ENCODE measurements around the gene GVQW3.

DNA sequence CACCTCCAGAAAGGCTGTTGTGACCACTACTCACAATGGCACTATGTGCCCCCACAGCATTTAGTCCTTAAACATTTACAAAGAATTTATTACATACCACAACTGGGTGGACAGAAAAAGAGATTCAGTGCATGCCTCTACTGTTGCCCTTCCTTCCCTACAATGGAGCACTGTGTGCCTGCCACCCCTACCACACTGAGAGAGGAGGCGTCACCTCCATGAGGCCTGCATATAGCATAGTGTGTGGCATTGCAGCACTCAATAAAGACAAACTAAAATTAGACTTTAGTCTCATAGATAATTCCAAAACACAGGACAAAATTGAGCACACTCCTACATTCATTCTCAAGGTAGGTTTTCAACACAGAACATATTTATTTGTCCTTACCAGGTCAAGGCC, 26.0 kb upstream of the GVQW3 start:
- TF ChIP-seq YY1 (IDR thresholded peaks at IDR 0.05; ENCODE audit: insufficient read depth, insufficient read length) (no peak), ZNF274 (IDR thresholded peaks at IDR 0.05; ENCODE audit: low read depth, low read length) (no peak), SUZ12 (IDR thresholded peaks at IDR 0.05; ENCODE audit: extremely low read depth, insufficient read depth, insufficient read length) (no peak)
